ENCODE results near the gene CFAP20DC. TPM values are rescaled to one million over a fixed set of nuclear protein-coding genes. Genes with fewer than 3 reads are reported as not detected.

Gene CFAP20DC
- polyA plus RNA-seq, 4 donors: 0.28 to 0.65 TPM; not detected in 2

DNA sequence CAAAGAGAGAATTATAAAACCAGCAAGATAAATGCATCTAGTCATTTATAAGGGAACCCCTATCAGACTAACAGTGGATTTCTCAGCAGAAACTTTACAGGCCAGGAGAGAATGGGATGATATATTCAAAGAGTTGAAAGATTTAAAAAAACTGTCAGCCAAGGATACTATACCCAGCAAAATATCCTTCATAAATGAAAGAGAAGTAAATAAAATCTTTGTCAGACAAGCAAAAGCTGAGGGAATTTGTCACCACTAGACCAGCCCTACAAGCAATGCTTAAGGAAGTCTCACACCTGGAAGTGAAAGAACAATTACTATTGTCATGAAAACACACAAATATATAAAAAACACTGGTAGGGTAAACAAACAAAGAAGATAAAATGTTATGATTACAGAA, 269.9 kb downstream of the CFAP20DC start:
- no peak for FAIRE-seq
- H3K4me3 ChIP-seq (ENCODE audit: low read depth in 1 of 3, low read length in 3 of 3): no peak overlapping the region
- no peaks in the 10 kb centered on the region for H3K36me3 ChIP-seq (ENCODE audit: control insufficient read depth in 3 of 3, insufficient read depth in 2 of 3, low read depth in 1 of 3, low read length in 3 of 3)
- no peaks in the 10 kb centered on the region for H3K27me3 ChIP-seq (ENCODE audit: control insufficient read depth in 3 of 3, insufficient read depth in 3 of 3, low read length in 3 of 3)
- no peak for DNase-seq
- no peak overlapping the region for H3K27ac ChIP-seq (ENCODE audit: low read depth in 1 of 3, low read length in 2 of 3)
- H3K4me1 ChIP-seq (ENCODE audit: control insufficient read depth in 3 of 3, insufficient read depth in 2 of 3, low read depth in 1 of 3, low read length in 2 of 3): no peaks in the 10 kb centered on the region
- H3K9me3 ChIP-seq (ENCODE audit: control insufficient read depth in 2 of 2, insufficient read depth in 1 of 2, low read depth in 1 of 2, low read length in 1 of 2): peaks cover 1 to 15% of the 10 kb centered on the region in 2 donors

DNA sequence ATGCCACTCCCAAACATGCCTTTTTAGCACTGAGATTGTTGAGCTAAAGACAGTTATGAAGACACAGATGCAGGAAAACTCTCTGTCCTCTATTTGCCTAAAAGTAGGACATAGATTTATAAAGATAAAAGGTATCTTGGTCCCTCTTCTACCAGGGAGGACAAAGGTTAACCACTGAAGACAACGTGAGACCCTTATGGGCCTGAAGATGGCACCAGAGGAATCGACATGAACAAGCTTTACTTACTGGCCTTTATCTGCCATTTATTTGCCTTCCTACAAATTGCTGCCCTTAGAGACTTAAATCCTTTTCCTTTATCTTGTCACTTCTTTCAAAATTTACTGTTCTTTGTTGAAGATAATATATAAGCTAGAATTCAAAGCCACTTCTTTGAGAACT, 273.6 kb downstream of the CFAP20DC start:
- no peak overlapping the region for H3K4me3 ChIP-seq (ENCODE audit: low read depth in 1 of 3, low read length in 3 of 3)
- no peaks in the 10 kb centered on the region for H3K4me1 ChIP-seq (ENCODE audit: control insufficient read depth in 3 of 3, insufficient read depth in 2 of 3, low read depth in 1 of 3, low read length in 2 of 3)
- H3K9me3 ChIP-seq (ENCODE audit: control insufficient read depth in 2 of 2, insufficient read depth in 1 of 2, low read depth in 1 of 2, low read length in 1 of 2): peaks cover 1 to 15% of the 10 kb centered on the region in 2 donors
- H3K27me3 ChIP-seq (ENCODE audit: control insufficient read depth in 3 of 3, insufficient read depth in 3 of 3, low read length in 3 of 3): no peaks in the 10 kb centered on the region
- no peak overlapping the region for H3K27ac ChIP-seq (ENCODE audit: low read depth in 1 of 3, low read length in 2 of 3)
- WGBS, 3 donors: 9 to 53% (median 46%) methylated on average over 2 of the region's 2 CpGs
- DNase-seq: no peak
- no peaks in the 10 kb centered on the region for H3K36me3 ChIP-seq (ENCODE audit: control insufficient read depth in 3 of 3, insufficient read depth in 2 of 3, low read depth in 1 of 3, low read length in 3 of 3)
- no peak for FAIRE-seq

DNA sequence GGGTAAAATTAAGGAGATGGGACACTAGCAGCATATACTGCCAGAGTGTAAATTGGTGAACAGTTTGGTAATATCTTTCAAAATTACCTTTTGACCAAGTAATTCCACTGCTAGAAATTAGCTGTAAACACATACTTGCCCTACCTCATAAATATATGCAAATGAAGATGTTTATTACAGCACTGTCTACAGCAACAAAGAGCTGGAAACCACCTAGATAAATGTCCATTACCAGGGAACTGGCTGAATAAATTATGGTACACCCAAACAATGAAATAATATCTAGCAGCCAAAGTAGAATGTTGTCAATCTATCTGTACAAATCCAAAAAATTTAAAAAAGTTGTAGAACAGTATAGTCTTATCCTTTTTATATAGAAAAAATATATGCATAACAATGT, 277.4 kb downstream of the CFAP20DC start:
- FAIRE-seq: no peak
- peaks cover 0 to 3% (median 0%) of the 10 kb centered on the region in 3 donors for H3K27me3 ChIP-seq (ENCODE audit: control insufficient read depth in 3 of 3, insufficient read depth in 3 of 3, low read length in 3 of 3)
- no peak overlapping the region for H3K4me3 ChIP-seq (ENCODE audit: low read depth in 1 of 3, low read length in 3 of 3)
- no peak overlapping the region for H3K27ac ChIP-seq (ENCODE audit: low read depth in 1 of 3, low read length in 2 of 3)
- no peaks in the 10 kb centered on the region for H3K36me3 ChIP-seq (ENCODE audit: control insufficient read depth in 3 of 3, insufficient read depth in 2 of 3, low read depth in 1 of 3, low read length in 3 of 3)
- no peaks in the 10 kb centered on the region for H3K9me3 ChIP-seq (ENCODE audit: control insufficient read depth in 2 of 2, insufficient read depth in 1 of 2, low read depth in 1 of 2, low read length in 1 of 2)
- H3K4me1 ChIP-seq (ENCODE audit: control insufficient read depth in 3 of 3, insufficient read depth in 2 of 3, low read depth in 1 of 3, low read length in 2 of 3): no peaks in the 10 kb centered on the region
- DNase-seq: no peak

DNA sequence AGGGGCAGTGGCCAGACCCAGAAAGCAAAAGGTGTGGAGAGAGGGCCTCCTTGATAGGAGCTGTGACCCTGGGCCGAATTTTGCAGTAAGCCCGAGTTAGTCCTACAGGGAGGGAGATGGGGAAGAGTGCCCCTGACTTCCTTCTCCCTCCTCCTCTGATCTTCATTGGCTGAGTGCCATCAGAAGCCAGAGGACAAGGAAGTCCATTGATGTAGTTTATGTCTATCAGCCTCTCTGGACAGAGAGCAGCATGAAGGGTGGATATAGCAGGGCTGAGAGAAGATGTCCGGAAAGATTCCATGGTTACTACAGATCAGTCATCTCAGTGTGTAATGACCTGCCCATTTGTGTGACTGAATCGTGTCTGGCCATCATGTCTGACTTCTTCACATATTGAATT, 280.8 kb downstream of the CFAP20DC start:
- 65 to 75% (median 65%) methylated on average over 4 of the region's 4 CpGs for WGBS, 3 donors
- H3K27ac ChIP-seq (ENCODE audit: low read depth in 1 of 3, low read length in 2 of 3): no peak overlapping the region
- no peak for DNase-seq
- peaks cover 0 to 3% of the 10 kb centered on the region in 2 donors for H3K9me3 ChIP-seq (ENCODE audit: control insufficient read depth in 2 of 2, insufficient read depth in 1 of 2, low read depth in 1 of 2, low read length in 1 of 2)
- FAIRE-seq: no peak
- peaks cover 0 to 3% (median 0%) of the 10 kb centered on the region in 3 donors for H3K27me3 ChIP-seq (ENCODE audit: control insufficient read depth in 3 of 3, insufficient read depth in 3 of 3, low read length in 3 of 3)
- H3K4me3 ChIP-seq (ENCODE audit: low read depth in 1 of 3, low read length in 3 of 3): no peak overlapping the region
- no peaks in the 10 kb centered on the region for H3K36me3 ChIP-seq (ENCODE audit: control insufficient read depth in 3 of 3, insufficient read depth in 2 of 3, low read depth in 1 of 3, low read length in 3 of 3)
- no peaks in the 10 kb centered on the region for H3K4me1 ChIP-seq (ENCODE audit: control insufficient read depth in 3 of 3, insufficient read depth in 2 of 3, low read depth in 1 of 3, low read length in 2 of 3)

DNA sequence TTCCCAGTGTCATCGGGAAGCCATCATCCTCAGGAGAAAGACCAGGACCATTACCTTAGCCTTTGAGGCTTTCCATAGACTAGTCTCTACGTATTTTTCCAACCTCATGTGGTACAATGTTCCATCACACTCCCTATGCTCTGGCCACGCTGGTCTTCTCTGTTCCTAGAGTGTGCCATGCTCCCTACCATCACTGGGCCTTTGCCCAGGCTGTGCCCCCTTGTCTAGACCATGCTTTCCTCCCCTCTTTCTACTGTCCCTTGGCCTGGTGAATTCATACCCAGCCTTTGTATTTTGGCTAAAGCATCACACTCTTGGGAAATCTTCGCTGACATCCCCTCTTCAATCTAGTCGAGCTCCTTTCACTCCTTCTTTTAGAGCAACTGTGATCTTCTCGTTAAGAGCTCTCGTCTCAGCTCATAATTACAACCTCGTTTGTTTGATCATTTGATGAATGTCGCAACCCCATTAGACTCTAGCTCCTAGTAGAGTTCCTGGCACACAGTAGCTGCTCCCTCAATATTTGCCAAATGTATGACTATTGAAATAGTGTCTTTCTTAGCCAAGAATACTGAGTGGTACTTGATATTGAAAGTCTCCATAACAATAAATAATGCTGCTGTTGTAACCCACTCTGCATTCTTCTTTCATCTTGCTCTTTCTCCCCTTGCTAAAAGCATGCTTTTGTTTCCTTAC, 283.1 kb downstream of the CFAP20DC start:
- Histone ChIP-seq H3K27me3 (ENCODE audit: control insufficient read depth in 3 of 3, insufficient read depth in 3 of 3, low read length in 3 of 3) (peaks cover 0 to 3% (median 0%) of the 10 kb centered on the region in 3 donors), H3K9me3 (ENCODE audit: control insufficient read depth in 2 of 2, insufficient read depth in 1 of 2, low read depth in 1 of 2, low read length in 1 of 2) (peaks cover 0 to 6% of the 10 kb centered on the region in 2 donors), H3K4me1 (ENCODE audit: control insufficient read depth in 3 of 3, insufficient read depth in 2 of 3, low read depth in 1 of 3, low read length in 2 of 3) (no peaks in the 10 kb centered on the region), H3K27ac (ENCODE audit: low read depth in 1 of 3, low read length in 2 of 3) (no peak overlapping the region), H3K4me3 (ENCODE audit: low read depth in 1 of 3, low read length in 3 of 3) (no peak overlapping the region), H3K36me3 (ENCODE audit: control insufficient read depth in 3 of 3, insufficient read depth in 2 of 3, low read depth in 1 of 3, low read length in 3 of 3) (no peaks in the 10 kb centered on the region)
- WGBS, 3 donors: 75 to 85% (median 77%) methylated on average over 9 of the region's 9 CpGs
- no peak for FAIRE-seq
- no peak for DNase-seq

DNA sequence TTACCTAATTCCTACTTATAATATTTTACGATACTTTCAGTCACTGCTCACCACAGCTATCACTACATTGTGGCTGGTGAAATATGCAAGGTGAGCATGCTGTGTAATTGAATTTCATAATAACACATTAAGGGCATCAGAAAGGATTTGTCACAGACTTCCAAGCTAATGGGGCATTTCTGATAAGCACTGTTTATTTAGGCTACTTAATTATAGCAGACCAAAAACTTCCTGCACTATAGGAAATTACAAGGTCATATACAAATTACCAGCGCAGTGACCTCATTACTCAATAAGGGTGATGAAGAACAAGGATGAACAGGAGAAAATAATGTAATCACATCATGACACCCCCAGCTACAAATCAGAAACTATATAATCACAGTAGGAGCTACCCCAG, 294.7 kb downstream of the CFAP20DC start:
- DNase-seq: no peak
- Histone ChIP-seq H3K27me3 (ENCODE audit: control insufficient read depth in 3 of 3, insufficient read depth in 3 of 3, low read length in 3 of 3) (no peaks in the 10 kb centered on the region), H3K9me3 (ENCODE audit: control insufficient read depth in 2 of 2, insufficient read depth in 1 of 2, low read depth in 1 of 2, low read length in 1 of 2) (no peaks in the 10 kb centered on the region), H3K4me3 (ENCODE audit: low read depth in 1 of 3, low read length in 3 of 3) (no peak overlapping the region), H3K36me3 (ENCODE audit: control insufficient read depth in 3 of 3, insufficient read depth in 2 of 3, low read depth in 1 of 3, low read length in 3 of 3) (no peaks in the 10 kb centered on the region), H3K4me1 (ENCODE audit: control insufficient read depth in 3 of 3, insufficient read depth in 2 of 3, low read depth in 1 of 3, low read length in 2 of 3) (no peaks in the 10 kb centered on the region), H3K27ac (ENCODE audit: low read depth in 1 of 3, low read length in 2 of 3) (no peak overlapping the region)
- FAIRE-seq: no peak
- 58 to 84% (median 71%) methylated on average over 2 of the region's 2 CpGs for WGBS, 3 donors

DNA sequence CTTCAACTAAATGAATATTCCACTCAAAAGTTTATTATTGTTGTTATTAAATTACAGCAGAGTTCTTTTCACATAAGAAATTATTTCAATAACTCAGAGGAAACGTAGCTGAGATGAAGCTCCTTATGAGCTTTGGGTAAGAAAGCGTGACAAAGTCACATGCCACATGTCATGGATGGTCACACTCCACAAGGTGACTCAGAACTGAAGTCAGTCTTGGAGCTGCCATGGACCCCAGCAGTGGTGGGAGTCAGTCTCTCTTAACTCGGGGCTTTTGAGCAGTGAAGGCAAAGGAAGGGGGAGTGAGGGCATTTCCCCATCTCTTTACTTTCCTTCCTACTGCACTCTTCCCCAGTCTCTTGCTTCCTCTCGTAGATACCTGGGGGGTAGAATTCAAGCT, 295.8 kb downstream of the CFAP20DC start:
- Histone ChIP-seq H3K4me1 (ENCODE audit: control insufficient read depth in 3 of 3, insufficient read depth in 2 of 3, low read depth in 1 of 3, low read length in 2 of 3) (no peaks in the 10 kb centered on the region), H3K9me3 (ENCODE audit: control insufficient read depth in 2 of 2, insufficient read depth in 1 of 2, low read depth in 1 of 2, low read length in 1 of 2) (no peaks in the 10 kb centered on the region), H3K27ac (ENCODE audit: low read depth in 1 of 3, low read length in 2 of 3) (no peak overlapping the region), H3K36me3 (ENCODE audit: control insufficient read depth in 3 of 3, insufficient read depth in 2 of 3, low read depth in 1 of 3, low read length in 3 of 3) (no peaks in the 10 kb centered on the region), H3K27me3 (ENCODE audit: control insufficient read depth in 3 of 3, insufficient read depth in 3 of 3, low read length in 3 of 3) (no peaks in the 10 kb centered on the region), H3K4me3 (ENCODE audit: low read depth in 1 of 3, low read length in 3 of 3) (no peak overlapping the region)
- FAIRE-seq: no peak
- WGBS, 3 donors: 71 to 87% (median 82%) methylated on average over 4 of the region's 4 CpGs
- DNase-seq: no peak

DNA sequence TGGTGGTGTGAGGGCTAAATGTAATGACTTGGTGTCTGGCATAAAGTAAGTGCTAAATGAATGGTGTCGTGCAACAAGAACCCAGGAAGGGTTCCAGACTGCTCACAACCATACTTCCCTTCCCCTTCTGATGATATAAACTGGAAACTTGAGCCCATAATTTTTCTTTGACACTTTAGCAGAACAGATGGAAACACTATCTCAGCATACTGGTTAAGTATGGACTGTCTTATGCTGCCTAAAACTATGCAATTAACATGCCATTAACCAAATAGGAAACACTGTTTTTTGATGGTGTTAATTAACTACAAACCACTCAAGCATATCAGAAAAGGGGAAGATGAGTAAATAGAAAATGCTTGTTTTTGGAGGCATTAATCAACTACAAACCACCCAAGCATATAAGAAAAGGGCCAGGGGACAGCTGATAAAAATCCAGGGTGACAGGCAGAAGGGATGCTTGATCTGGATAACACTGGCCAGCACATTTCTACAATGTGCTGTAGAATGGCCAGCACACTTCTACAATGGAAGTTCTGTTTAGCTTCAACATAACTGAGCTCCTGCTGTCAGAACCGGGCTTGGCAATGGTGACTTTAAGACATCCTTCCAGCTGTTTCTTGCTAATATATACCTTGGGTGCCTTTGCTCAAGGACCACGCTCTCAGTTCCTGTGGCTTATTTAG, 297.8 kb downstream of the CFAP20DC start:
- FAIRE-seq: no peak
- WGBS, 3 donors: 77 to 80% (median 78%) methylated on average over 3 of the region's 3 CpGs
- no peaks in the 10 kb centered on the region for H3K4me1 ChIP-seq (ENCODE audit: control insufficient read depth in 3 of 3, insufficient read depth in 2 of 3, low read depth in 1 of 3, low read length in 2 of 3)
- no peak overlapping the region for H3K27ac ChIP-seq (ENCODE audit: low read depth in 1 of 3, low read length in 2 of 3)
- no peaks in the 10 kb centered on the region for H3K36me3 ChIP-seq (ENCODE audit: control insufficient read depth in 3 of 3, insufficient read depth in 2 of 3, low read depth in 1 of 3, low read length in 3 of 3)
- no peaks in the 10 kb centered on the region for H3K9me3 ChIP-seq (ENCODE audit: control insufficient read depth in 2 of 2, insufficient read depth in 1 of 2, low read depth in 1 of 2, low read length in 1 of 2)
- DNase-seq: no peak
- H3K27me3 ChIP-seq (ENCODE audit: control insufficient read depth in 3 of 3, insufficient read depth in 3 of 3, low read length in 3 of 3): no peaks in the 10 kb centered on the region
- no peak overlapping the region for H3K4me3 ChIP-seq (ENCODE audit: low read depth in 1 of 3, low read length in 3 of 3)

DNA sequence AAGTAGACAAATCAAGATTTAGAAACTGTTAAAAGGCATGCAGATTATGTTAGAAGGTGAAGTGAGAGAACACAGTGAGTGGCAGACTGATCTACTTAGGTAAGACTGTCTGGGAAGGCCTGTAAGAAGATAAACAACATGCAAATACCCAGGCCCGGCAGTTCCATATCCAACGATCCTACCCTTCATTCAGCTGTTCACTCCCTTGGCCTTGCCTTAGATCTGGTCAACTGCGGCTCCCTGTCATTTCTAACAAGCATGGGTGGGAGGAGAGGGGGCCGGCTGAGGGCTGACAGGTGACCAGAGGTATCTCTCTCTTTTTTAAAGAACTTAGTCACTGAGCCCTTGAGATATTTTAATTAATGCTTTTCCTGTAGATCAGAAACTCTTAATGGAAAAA, 298.6 kb downstream of the CFAP20DC start:
- H3K27me3 ChIP-seq (ENCODE audit: control insufficient read depth in 3 of 3, insufficient read depth in 3 of 3, low read length in 3 of 3): no peaks in the 10 kb centered on the region
- WGBS, 3 donors: 72 to 80% (median 75%) methylated on average over 4 of the region's 4 CpGs
- H3K9me3 ChIP-seq (ENCODE audit: control insufficient read depth in 2 of 2, insufficient read depth in 1 of 2, low read depth in 1 of 2, low read length in 1 of 2): no peaks in the 10 kb centered on the region
- H3K27ac ChIP-seq (ENCODE audit: low read depth in 1 of 3, low read length in 2 of 3): no peak overlapping the region
- H3K4me3 ChIP-seq (ENCODE audit: low read depth in 1 of 3, low read length in 3 of 3): no peak overlapping the region
- DNase-seq (no peak), FAIRE-seq (no peak)
- H3K36me3 ChIP-seq (ENCODE audit: control insufficient read depth in 3 of 3, insufficient read depth in 2 of 3, low read depth in 1 of 3, low read length in 3 of 3): no peaks in the 10 kb centered on the region
- no peaks in the 10 kb centered on the region for H3K4me1 ChIP-seq (ENCODE audit: control insufficient read depth in 3 of 3, insufficient read depth in 2 of 3, low read depth in 1 of 3, low read length in 2 of 3)
